ENCODE results near the gene AP2M1. TPM values are rescaled to one million over a fixed set of nuclear protein-coding genes. Genes with fewer than 3 reads are reported as not detected.
A peak's percentile ranks its signal among the peaks of the same experiment; 100 is the strongest.
"Not testable (repeated sequence)": the region's sequence is repeated elsewhere in the genome, so short reads cannot be mapped to it uniquely, and the experiment has no call there.

AP2M1 gene
- total RNA-seq, 1 donor from 2014 or later = 213 TPM

DNA sequence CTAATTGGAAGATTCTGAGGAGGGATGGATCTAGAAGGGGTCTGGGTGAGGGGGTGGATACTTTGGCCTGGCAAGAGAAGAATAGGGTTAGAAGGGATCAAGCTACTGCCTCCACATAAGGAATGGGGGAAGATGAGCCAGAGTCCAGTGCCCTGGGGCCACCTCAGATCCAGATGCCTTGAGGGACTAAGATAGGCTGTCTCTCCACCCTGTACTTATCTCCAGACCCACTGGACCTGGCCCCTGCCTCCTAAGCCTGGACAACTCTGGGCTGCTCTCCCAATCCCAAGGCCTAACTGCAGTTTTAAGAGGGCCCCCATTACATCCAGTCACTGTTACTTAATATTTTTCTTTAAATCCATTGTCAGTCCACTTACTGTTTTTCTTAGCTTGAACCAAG lies 17.4 kb upstream of the AP2M1 start:
- Mint-ChIP-seq H3K27ac (peak overlapping the region; percentile 93), H3K4me3 (ENCODE audit: low read depth) (peak overlapping the region; percentile 96)

DNA sequence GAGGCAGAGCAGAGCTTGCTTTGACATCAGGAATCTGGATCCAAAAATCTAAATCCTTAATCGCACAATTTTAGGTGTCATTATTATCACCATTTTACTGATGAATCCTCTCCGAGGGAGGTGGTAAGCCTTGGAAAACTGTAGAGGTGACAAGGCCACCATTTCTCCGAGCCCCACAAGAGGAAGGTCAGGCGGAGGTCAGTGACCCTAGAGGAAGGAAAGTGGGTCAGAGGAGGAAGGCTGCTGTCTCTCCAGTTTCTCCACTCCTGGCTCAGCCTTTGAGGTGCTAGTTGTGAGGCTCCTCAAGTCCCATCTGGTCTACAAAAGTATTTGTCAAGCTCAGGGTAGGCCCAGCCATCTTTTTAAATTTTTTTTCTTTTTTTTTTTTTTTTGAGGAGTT lies 16.3 kb upstream of the AP2M1 start:
- Mint-ChIP-seq H3K4me1 (ENCODE audit: low read depth) (peaks cover 29% of the 10 kb centered on the region), H3K9me3 (ENCODE audit: low read depth) (no peaks in the 10 kb centered on the region), H3K27me3 (no peaks in the 10 kb centered on the region), H3K27ac (peak overlapping the region; percentile 69), H3K4me3 (ENCODE audit: low read depth) (no peak overlapping the region), H3K36me3 (ENCODE audit: insufficient read depth) (no peaks in the 10 kb centered on the region)
- DNase-seq (ENCODE audit: low spot score, unreplicated experiment) = no peak
- no peak for TF ChIP-seq CTCF (IDR thresholded peaks at IDR 0.05; ENCODE audit: unreplicated experiment)

More for the DNA sequence above, 17.4 kb upstream of the AP2M1 start:
- Mint-ChIP-seq H3K27me3 (no peaks in the 10 kb centered on the region), H3K9me3 (ENCODE audit: low read depth) (no peaks in the 10 kb centered on the region), H3K36me3 (ENCODE audit: insufficient read depth) (no peaks in the 10 kb centered on the region), H3K4me1 (ENCODE audit: low read depth) (peaks cover 29% of the 10 kb centered on the region)
- TF ChIP-seq CTCF (IDR thresholded peaks at IDR 0.05; ENCODE audit: unreplicated experiment) = no peak
- DNase-seq (ENCODE audit: low spot score, unreplicated experiment) = no peak

GRCh38 chr3:184160456-184160855 lies 14.2 kb upstream of the AP2M1 start:
- Mint-ChIP-seq H3K27me3 (no peaks in the 10 kb centered on the region), H3K9me3 (ENCODE audit: low read depth) (no peaks in the 10 kb centered on the region), H3K27ac (peak overlapping the region; percentile 88), H3K4me1 (ENCODE audit: low read depth) (peaks cover 26% of the 10 kb centered on the region), H3K4me3 (ENCODE audit: low read depth) (no peak overlapping the region), H3K36me3 (ENCODE audit: insufficient read depth) (peaks cover 6% of the 10 kb centered on the region)
- no peak for TF ChIP-seq CTCF (IDR thresholded peaks at IDR 0.05; ENCODE audit: unreplicated experiment)
- DNase-seq (ENCODE audit: low spot score, unreplicated experiment) = no peak

DNA sequence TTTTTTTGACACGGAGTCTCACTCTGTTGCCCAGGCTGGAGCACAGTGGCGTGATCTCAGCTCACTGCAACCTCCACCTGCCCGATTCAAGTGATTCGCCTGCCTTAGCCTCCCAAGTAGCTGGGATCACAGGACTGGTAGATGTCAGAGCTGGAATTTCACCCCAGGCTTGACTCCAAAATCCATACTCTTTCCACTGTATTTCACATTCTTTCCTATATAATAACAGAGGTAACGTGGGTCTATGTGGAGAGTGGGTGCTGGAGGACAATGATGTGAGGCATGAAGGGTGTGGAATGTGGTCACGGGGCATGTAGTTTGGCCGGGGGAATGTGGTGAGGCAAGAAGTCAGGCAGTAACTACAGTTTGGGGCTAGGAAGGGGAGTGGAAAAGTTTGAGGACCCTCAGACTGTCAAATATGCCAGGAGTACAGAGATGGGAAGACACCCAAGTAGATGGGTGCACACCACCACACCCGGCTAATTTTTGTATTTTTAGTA lies 12.0 kb upstream of the AP2M1 start:
- H3K27ac Mint-ChIP-seq; H3K9me3 Mint-ChIP-seq (ENCODE audit: low read depth); H3K4me3 Mint-ChIP-seq (ENCODE audit: low read depth); H3K27me3 Mint-ChIP-seq; DNase-seq (ENCODE audit: low spot score, unreplicated experiment); H3K36me3 Mint-ChIP-seq (ENCODE audit: insufficient read depth): not testable (repeated sequence)
- peaks cover 18% of the 10 kb centered on the region for H3K4me1 Mint-ChIP-seq (ENCODE audit: low read depth)

- Mint-ChIP-seq H3K9me3 (ENCODE audit: low read depth) (no peaks in the 10 kb centered on the region), H3K4me3 (ENCODE audit: low read depth) (no peak overlapping the region), H3K27ac (no peak overlapping the region), H3K4me1 (ENCODE audit: low read depth) (peaks cover 13% of the 10 kb centered on the region), H3K27me3 (no peaks in the 10 kb centered on the region), H3K36me3 (ENCODE audit: insufficient read depth) (peaks cover 6% of the 10 kb centered on the region)
- DNase-seq (ENCODE audit: low spot score, unreplicated experiment) = no peak
- no peak for TF ChIP-seq CTCF (IDR thresholded peaks at IDR 0.05; ENCODE audit: unreplicated experiment)
Measured at GRCh38 chr3:184164648-184165330, 9.9 kb upstream of the AP2M1 start.

- no peak for DNase-seq (ENCODE audit: low spot score, unreplicated experiment)
- Mint-ChIP-seq H3K36me3 (ENCODE audit: insufficient read depth) (peaks cover 6% of the 10 kb centered on the region), H3K27ac (no peak overlapping the region)
Measured at GRCh38 chr3:184165543-184165942, 9.1 kb upstream of the AP2M1 start.

More at GRCh38 chr3:184165543-184165942, 9.1 kb upstream of the AP2M1 start:
- Mint-ChIP-seq H3K4me3 (ENCODE audit: low read depth) (no peak overlapping the region), H3K27me3 (no peaks in the 10 kb centered on the region), H3K4me1 (ENCODE audit: low read depth) (peaks cover 6% of the 10 kb centered on the region), H3K9me3 (ENCODE audit: low read depth) (no peaks in the 10 kb centered on the region)
- TF ChIP-seq CTCF (IDR thresholded peaks at IDR 0.05; ENCODE audit: unreplicated experiment) = no peak
